Right atrium auricular region (tissue), 2 donors: ENCODE data around the gene SPRR2F. TPM values are rescaled to one million over a fixed set of nuclear protein-coding genes. Genes with fewer than 3 reads are reported as not detected.
"Not testable (repeated sequence)": the region's sequence is repeated elsewhere in the genome, so short reads cannot be mapped to it uniquely, and the experiment has no call there.

Source experiments
- DNase-seq: peaks from one replicate; pipeline ENCODE4 v3.0.0-alpha.2; 2019; ENCODE audit warnings: low spot score
- H3K27ac ChIP-seq, 2 donors: fragments of 200-600 bp; sonication (generic); 1 replicate in 1 of 2; 2 replicates in 1 of 2; pipeline ENCODE4 v1.5.1; 2016 to 2019
- H3K27me3 ChIP-seq, 2 donors: fragments of 200-600 bp; sonication (generic); one replicate each; pipeline versions ENCODE4 v1.5.1 to v1.6.0; 2017 to 2019
- H3K36me3 ChIP-seq: fragments of 200-600 bp; sonication (generic); one replicate; pipeline ENCODE4 v1.5.1; 2016
- H3K4me1 ChIP-seq, 2 donors: fragments of 200-600 bp; sonication (generic); one replicate each; pipeline versions ENCODE4 v1.5.1 to v1.6.0; 2017 to 2019
- H3K4me3 ChIP-seq, 2 donors: fragments of 200-600 bp; sonication (generic); 1 replicate in 1 of 2; 2 replicates in 1 of 2; pipeline ENCODE4 v1.5.1; 2017 to 2019; ENCODE audit warnings: mild to moderate bottlenecking in 1 of 2, moderate library complexity in 1 of 2
- H3K9me3 ChIP-seq, 2 donors: fragments of 200-600 bp; sonication (generic); one replicate each; pipeline ENCODE4 v1.5.1; 2019
- total RNA-seq, 2 donors: library from RNA; depleted of rRNA; stranded (reverse); fragments of >200 nt; gene quantifications; one replicate each; pipeline ENCODE4 v1.1.0, GENCODE V29; 2016
- TF ChIP-seq, protein P1 (sequence below), 2 donors: fragments of 200-600 bp; sonication (generic); IDR thresholded peaks; one replicate each; pipeline ENCODE4 v1.5.1; 2019; ENCODE audit warnings: antibody characterized with exemption in 2 of 2

SPRR2F gene
- total RNA-seq, 2 donors from 2014 or later = 2.8 TPM; not detected in 1

DNA sequence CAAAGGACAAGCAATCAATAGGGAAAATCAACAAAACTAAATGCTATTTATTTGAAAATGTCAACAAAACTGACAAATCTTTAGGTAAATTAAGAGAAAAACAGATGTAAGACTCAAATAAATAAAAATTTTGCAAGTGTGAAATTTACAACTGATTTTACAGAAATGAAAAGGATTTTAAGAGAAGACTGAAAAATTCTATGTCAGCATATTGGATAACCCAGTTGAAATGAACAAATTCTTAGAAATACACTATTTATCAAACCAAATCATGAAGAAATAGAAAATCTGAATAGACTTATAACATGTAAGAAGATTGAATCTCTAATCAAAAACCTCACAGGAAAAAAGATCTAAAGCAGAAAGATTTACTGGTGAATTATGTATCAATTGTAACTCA lies 7.6 kb upstream of the SPRR2F start:
- H3K27me3 ChIP-seq = no peaks in the 10 kb centered on the region
- TF ChIP-seq, protein P1, sequence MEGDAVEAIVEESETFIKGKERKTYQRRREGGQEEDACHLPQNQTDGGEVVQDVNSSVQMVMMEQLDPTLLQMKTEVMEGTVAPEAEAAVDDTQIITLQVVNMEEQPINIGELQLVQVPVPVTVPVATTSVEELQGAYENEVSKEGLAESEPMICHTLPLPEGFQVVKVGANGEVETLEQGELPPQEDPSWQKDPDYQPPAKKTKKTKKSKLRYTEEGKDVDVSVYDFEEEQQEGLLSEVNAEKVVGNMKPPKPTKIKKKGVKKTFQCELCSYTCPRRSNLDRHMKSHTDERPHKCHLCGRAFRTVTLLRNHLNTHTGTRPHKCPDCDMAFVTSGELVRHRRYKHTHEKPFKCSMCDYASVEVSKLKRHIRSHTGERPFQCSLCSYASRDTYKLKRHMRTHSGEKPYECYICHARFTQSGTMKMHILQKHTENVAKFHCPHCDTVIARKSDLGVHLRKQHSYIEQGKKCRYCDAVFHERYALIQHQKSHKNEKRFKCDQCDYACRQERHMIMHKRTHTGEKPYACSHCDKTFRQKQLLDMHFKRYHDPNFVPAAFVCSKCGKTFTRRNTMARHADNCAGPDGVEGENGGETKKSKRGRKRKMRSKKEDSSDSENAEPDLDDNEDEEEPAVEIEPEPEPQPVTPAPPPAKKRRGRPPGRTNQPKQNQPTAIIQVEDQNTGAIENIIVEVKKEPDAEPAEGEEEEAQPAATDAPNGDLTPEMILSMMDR (IDR thresholded peaks at IDR 0.05) = no peak
- DNase-seq = no peak

DNA sequence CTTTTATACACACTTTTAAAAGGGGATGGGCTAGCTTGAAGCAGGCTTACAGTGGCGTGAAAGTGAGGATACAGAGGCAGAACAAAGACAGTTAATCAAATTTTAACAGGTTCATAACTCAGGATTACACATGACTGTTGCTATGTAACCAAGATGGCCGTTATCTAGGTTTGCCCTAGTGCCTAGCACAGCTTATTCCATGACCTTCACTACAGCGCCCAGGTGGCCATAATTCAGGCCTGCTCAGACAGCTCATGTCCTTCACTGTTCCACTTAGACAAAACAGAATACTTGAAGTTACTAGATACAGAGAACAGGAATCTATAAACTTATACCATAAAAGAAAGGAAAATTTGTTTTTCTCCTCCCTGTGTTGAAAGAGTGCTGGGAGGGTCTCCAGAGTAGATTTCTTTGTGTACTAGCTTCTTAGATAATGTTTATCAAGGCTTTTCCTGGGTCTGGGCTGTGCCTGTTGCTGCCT lies 6.2 kb upstream of the SPRR2F start:
- no peaks in the 10 kb centered on the region for H3K4me1 ChIP-seq
- no peak overlapping the region for H3K27ac ChIP-seq
- TF ChIP-seq, protein P1 (IDR thresholded peaks at IDR 0.05) = no peak
- H3K4me3 ChIP-seq = no peak overlapping the region
- H3K36me3 ChIP-seq = no peaks in the 10 kb centered on the region
- peaks cover 0 to 2% of the 10 kb centered on the region in 2 donors for H3K9me3 ChIP-seq
- DNase-seq = no peak
- H3K27me3 ChIP-seq = no peaks in the 10 kb centered on the region

More for the DNA sequence above, 7.6 kb upstream of the SPRR2F start:
- Histone ChIP-seq H3K4me3 (no peak overlapping the region), H3K9me3 (peaks cover 0 to 12% of the 10 kb centered on the region in 2 donors), H3K36me3 (no peaks in the 10 kb centered on the region), H3K27ac (no peak overlapping the region), H3K4me1 (no peaks in the 10 kb centered on the region)

DNA sequence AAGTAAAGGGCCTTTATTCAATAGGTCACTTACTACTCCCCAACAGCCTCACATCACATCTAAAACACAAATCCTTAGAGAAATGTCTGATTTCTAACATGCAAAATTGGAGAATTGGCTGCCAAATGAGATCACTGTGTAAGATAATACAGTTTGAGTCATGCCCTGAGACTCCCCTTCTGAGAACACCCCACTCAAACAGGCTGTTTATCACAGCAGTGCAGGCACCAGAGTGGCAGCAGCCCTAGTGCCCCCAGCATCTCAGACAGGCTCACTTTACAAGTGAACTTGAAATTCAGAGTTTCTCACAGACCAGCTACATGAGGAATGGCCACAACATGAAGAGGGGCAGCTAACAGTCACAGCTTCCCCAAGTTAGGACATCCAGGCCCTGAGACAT lies 1.9 kb upstream of the SPRR2F start:
- not testable (repeated sequence) for H3K27ac ChIP-seq, H3K27me3 ChIP-seq, H3K9me3 ChIP-seq, H3K4me1 ChIP-seq, DNase-seq, H3K36me3 ChIP-seq, H3K4me3 ChIP-seq

DNA sequence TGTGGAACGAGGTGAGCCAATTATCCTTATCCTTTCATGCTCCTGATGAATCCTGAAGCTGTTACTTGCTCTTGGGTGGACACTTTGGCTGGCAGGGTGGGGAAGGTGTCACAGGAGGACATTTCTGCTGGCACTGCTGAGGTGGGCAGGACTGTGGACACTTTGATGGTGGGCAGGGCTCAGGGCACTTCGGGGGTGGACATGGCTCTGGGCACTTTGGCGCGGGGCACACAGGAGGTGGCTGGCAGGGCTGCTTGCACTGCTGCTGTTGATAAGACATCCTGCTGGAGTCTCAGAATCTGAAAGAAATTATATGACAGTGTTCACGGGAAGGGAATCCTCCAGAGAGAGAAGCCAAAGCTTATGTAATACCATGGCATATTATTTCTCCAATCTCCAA lies 862 bp downstream of the SPRR2F start:
- not testable (repeated sequence) for H3K4me1 ChIP-seq, H3K27ac ChIP-seq, H3K9me3 ChIP-seq, H3K27me3 ChIP-seq, H3K4me3 ChIP-seq, H3K36me3 ChIP-seq, DNase-seq

DNA sequence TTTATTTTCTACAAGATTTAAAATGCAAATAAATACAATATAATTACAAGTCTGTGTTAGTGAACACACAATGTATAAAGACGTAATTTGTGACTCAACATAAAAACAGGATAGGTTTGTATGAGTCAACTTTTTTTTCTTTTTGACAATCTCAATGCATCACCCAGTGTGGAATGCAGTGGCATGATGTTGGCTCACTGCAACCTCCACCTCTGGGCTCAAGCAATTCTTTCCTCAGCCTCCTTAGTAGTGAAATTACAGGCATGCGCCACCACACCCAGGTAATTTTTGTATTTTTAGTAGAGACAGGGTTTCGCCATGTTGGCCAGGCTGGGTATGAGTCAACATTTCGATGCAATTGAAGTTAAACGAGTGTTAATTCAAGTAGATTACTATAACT lies 13.1 kb downstream of the SPRR2F start:
- no peaks in the 10 kb centered on the region for H3K27me3 ChIP-seq
- DNase-seq = no peak
- no peaks in the 10 kb centered on the region for H3K9me3 ChIP-seq
- TF ChIP-seq, protein P1 (IDR thresholded peaks at IDR 0.05) = no peak
- no peaks in the 10 kb centered on the region for H3K36me3 ChIP-seq
- no peak overlapping the region for H3K27ac ChIP-seq
- no peak overlapping the region for H3K4me3 ChIP-seq
- H3K4me1 ChIP-seq = no peaks in the 10 kb centered on the region

DNA sequence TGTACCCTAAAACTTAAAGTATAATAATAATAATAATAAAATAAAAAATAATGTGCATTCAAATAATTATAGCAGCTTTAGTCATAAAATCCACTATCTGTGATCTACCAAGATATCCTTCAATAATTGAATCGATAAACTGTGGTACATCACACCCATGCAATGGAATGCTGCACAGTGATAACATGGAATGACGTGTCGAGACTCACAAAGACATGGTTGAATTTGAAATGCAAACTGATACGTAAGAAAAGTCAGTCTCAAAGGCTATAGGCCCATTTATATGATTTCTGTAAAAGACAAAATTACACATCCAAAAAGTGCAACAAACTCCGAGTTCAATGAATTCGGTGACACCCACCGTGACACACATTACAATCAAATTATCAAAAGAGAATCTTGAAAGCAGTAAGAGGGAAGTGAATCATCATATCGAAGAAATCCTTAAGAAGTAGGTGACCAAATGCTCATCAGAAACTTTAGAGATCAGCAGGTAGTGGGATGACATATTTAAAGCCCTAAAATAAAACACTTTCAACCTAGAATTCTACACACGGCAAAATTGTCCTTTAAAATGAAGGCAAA lies 13.8 kb downstream of the SPRR2F start:
- DNase-seq = no peak
- no peak overlapping the region for H3K27ac ChIP-seq
- H3K36me3 ChIP-seq = no peaks in the 10 kb centered on the region
- no peak overlapping the region for H3K4me3 ChIP-seq
- no peaks in the 10 kb centered on the region for H3K9me3 ChIP-seq
- no peaks in the 10 kb centered on the region for H3K4me1 ChIP-seq
- TF ChIP-seq, protein P1 (IDR thresholded peaks at IDR 0.05) = no peak
- no peaks in the 10 kb centered on the region for H3K27me3 ChIP-seq

DNA sequence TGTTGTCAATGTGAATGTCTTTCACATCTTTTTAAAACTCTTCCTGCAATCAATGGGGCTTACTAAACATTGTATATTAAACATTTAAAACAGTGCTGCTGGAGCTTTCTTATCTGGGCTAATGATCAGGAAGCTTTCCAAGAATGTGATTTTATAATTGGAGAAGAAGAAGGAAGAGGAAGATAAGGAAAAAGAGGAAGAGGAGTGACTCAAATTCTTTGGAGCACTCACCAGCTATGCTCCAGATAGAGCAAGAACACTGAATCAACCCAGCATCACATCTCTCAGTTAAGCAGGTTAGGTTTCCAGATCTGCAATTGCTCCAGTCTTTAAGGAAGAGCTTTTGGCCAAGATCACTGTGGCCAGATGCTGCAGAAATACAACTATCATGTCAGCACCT lies 17.6 kb downstream of the SPRR2F start:
- Histone ChIP-seq H3K36me3 (no peaks in the 10 kb centered on the region), H3K4me3 (no peak overlapping the region), H3K27me3 (no peaks in the 10 kb centered on the region), H3K27ac (no peak overlapping the region), H3K9me3 (no peaks in the 10 kb centered on the region), H3K4me1 (no peaks in the 10 kb centered on the region)
- no peak for DNase-seq
- TF ChIP-seq, protein P1 (IDR thresholded peaks at IDR 0.05) = no peak
